Activated CD8-positive, alpha-beta T cell treated with anti-CD3 and anti-CD28 coated beads for 36 hours (primary cell): ENCODE data around the gene MYOM3. TPM values are rescaled to one million over a fixed set of nuclear protein-coding genes. Genes with fewer than 3 reads are reported as not detected.
A peak's percentile ranks its signal among the peaks of the same experiment; 100 is the strongest.

ENCODE experiments used
- ATAC-seq: fragments of 200-7000 bp; cut with Tn5 transposase; one replicate; pipeline ENCODE4 v1.10.0; 2021; ENCODE audit warnings: mild to moderate bottlenecking, moderate library complexity
- CTCF ChIA-PET: fragments of 350-600 bp; sonication (Branson Sonifier 250); formaldehyde crosslinking; loops from one replicate; lab custom pipeline; 2021; ENCODE audit warnings: antibody characterized with exemption; lab: Charles Lee
- POLR2A ChIA-PET: fragments of 350-600 bp; sonication (Branson Sonifier 250); formaldehyde crosslinking; loops from one replicate; lab custom pipeline; 2021; ENCODE audit warnings: antibody characterized with exemption; lab: Charles Lee
- DNase-seq: peaks from one replicate; pipeline ENCODE4 v3.0.0-alpha.2; 2020
- H3K27ac Mint-ChIP-seq: one replicate; pipeline ENCODE4 v1.8.0; 2021; ENCODE audit warnings: mild to moderate bottlenecking, mixed read lengths
- H3K27me3 Mint-ChIP-seq: one replicate; pipeline ENCODE4 v1.8.0; 2021; ENCODE audit warnings: mixed read lengths
- H3K36me3 Mint-ChIP-seq: one replicate; pipeline ENCODE4 v1.8.0; 2021; ENCODE audit warnings: low read depth, mixed read lengths
- H3K4me1 Mint-ChIP-seq: one replicate; pipeline ENCODE4 v1.8.0; 2021; ENCODE audit warnings: low read depth, mixed read lengths
- H3K4me3 Mint-ChIP-seq: one replicate; pipeline ENCODE4 v1.8.0; 2021; ENCODE audit warnings: mild to moderate bottlenecking, moderate library complexity, mixed read lengths
- H3K9me3 Mint-ChIP-seq: one replicate; pipeline ENCODE4 v1.8.0; 2021; ENCODE audit warnings: mixed read lengths
- intact Hi-C: fragments of 100-400 bp; cut with micrococcal nuclease; formaldehyde crosslinking; loops from one replicate; pipeline ENCODE4 v1.10.0; 2022
- total RNA-seq, 2 experiments: library from RNA; stranded (reverse); gene quantifications; one replicate each; pipeline ENCODE4 v1.2.3, GENCODE V29; 2021
- TF ChIP-seq, protein P1 (sequence below): fragments of 200-600 bp; IDR thresholded peaks from one replicate; pipeline ENCODE4 v1.8.0; 2022; ENCODE audit warnings: antibody characterized with exemption, mild to moderate bottlenecking

Gene MYOM3
- total RNA-seq, 2 experiments from 2014 or later = not detected

GRCh38 chr1:24027838-24028468 is 84.0 kb downstream of the MYOM3 start:
- intact Hi-C loops = no loop called here

DNA sequence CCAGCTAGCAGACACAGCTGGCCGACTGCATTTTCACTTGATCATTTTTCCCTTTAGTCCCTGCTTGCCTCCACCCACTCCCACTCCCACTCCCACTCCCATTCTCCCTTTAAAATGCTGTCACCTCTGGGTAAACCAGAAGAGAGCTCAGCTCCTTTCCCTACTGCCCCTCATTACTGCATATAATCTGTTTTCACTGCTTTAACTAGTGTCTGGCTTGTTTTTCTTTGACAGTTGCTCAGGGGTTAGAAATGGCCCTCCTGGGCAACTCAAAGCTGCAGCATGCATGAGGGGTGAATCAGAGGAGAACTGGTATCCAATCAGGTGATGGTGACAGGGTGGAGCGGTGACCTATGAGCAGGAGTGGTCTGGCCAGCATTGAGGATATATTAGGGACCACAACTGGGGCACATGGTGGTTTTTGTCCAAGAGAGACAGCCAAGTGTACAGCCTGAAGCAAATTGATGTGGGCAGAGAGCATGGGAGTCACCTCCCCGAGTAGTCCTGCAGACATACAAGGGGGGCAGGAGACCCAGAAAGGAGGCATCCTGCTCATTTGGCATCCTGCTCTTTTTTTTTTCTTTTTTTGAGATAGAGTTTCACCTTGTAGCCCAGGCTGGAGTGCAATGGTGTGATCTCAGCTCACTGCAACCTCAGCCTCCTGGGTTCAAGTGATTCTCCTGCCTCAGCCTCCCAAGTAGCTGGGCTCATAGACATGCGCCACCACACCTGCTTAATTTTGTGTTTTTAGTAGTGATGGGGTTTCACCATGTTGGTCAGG is 89.2 kb downstream of the MYOM3 start:
- no peaks in the 10 kb centered on the region for H3K9me3 Mint-ChIP-seq
- no peak for ATAC-seq

More at GRCh38 chr1:24027838-24028468, 84.0 kb downstream of the MYOM3 start:
- H3K9me3 Mint-ChIP-seq = no peaks in the 10 kb centered on the region
- no peak overlapping the region for H3K4me3 Mint-ChIP-seq
- CTCF ChIA-PET = interaction anchor here (0.7 to 1.5 kb wide), 12 partner anchors 9 to 217 kb away, joined by 3 to 7 read pairs (median 3); no protein-coding TSS in a partner anchor
- ATAC-seq (peak; percentile 34), DNase-seq (no peak)
- no peaks in the 10 kb centered on the region for H3K36me3 Mint-ChIP-seq
- POLR2A ChIA-PET = interaction anchor here (1.2 kb wide), 1 partner anchor 70 kb away, joined by 4 read pairs; no protein-coding TSS in a partner anchor
- no peak overlapping the region for H3K27ac Mint-ChIP-seq
- TF ChIP-seq, protein P1, sequence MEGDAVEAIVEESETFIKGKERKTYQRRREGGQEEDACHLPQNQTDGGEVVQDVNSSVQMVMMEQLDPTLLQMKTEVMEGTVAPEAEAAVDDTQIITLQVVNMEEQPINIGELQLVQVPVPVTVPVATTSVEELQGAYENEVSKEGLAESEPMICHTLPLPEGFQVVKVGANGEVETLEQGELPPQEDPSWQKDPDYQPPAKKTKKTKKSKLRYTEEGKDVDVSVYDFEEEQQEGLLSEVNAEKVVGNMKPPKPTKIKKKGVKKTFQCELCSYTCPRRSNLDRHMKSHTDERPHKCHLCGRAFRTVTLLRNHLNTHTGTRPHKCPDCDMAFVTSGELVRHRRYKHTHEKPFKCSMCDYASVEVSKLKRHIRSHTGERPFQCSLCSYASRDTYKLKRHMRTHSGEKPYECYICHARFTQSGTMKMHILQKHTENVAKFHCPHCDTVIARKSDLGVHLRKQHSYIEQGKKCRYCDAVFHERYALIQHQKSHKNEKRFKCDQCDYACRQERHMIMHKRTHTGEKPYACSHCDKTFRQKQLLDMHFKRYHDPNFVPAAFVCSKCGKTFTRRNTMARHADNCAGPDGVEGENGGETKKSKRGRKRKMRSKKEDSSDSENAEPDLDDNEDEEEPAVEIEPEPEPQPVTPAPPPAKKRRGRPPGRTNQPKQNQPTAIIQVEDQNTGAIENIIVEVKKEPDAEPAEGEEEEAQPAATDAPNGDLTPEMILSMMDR = peak; percentile 11
- H3K27me3 Mint-ChIP-seq = no peaks in the 10 kb centered on the region
- no peaks in the 10 kb centered on the region for H3K4me1 Mint-ChIP-seq

DNA sequence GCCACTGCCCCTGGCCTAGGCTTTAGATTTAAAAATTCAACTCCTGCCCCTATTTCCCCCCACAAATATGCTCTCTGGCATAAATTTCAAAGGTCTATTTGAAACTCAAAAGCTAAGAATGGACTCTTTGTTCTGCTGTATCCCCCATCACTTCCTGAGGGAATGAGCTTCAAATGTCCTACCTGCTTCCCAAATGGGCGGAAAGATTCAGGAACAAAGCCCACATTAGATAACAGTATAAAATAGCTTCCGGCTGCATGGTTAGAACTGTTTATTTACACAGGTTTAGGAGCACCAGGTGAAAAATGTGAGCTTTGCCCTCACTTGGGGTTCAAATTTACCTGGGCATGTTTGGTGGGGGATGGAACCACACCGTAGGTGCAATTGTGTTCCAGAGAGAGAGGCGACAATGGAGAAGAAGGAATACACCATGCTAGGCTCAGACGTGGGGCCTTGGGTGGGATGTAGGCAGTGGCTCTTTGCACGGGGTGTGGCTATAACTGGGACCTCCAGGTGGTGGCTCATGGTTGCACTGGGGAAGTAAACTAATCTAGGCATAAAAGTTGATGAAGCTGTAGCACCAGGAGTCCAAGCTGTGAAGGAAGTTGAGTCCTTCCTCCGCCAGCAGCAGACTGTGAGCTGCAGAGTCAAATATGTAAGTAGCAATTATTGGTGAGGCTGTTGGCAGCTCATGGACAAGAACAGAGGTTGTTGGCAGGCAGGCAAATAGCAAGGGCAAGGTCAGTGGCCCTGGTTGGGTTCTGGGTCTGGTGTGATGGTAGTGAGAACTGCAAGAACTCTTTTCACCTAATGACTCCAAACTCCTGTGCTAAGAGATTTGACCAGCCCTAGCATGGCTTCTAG is 90.3 kb downstream of the MYOM3 start:
- DNase-seq = no peak
- no peaks in the 10 kb centered on the region for H3K36me3 Mint-ChIP-seq
- no peak overlapping the region for H3K4me3 Mint-ChIP-seq
- TF ChIP-seq, protein P1 = no peak
- intact Hi-C loops = no loop called here
- no peak overlapping the region for H3K27ac Mint-ChIP-seq
- no peaks in the 10 kb centered on the region for H3K4me1 Mint-ChIP-seq
- POLR2A ChIA-PET = no interaction called here
- CTCF ChIA-PET = interaction anchor here (1.0 kb wide), 2 partner anchors 10 to 14 kb away, joined by 4 to 5 read pairs; no protein-coding TSS in a partner anchor
- H3K27me3 Mint-ChIP-seq = no peaks in the 10 kb centered on the region
- no peaks in the 10 kb centered on the region for H3K9me3 Mint-ChIP-seq
- no peak for ATAC-seq

More for the DNA sequence above, 89.2 kb downstream of the MYOM3 start:
- no peaks in the 10 kb centered on the region for H3K27me3 Mint-ChIP-seq
- no peak overlapping the region for H3K4me3 Mint-ChIP-seq
- DNase-seq = no peak
- intact Hi-C loops = no loop called here
- POLR2A ChIA-PET = no interaction called here
- TF ChIP-seq, protein P1 = no peak
- no peaks in the 10 kb centered on the region for H3K36me3 Mint-ChIP-seq
- no peak overlapping the region for H3K27ac Mint-ChIP-seq
- H3K4me1 Mint-ChIP-seq = no peaks in the 10 kb centered on the region
- CTCF ChIA-PET = no interaction called here

GRCh38 chr1:24020470-24020869 is 91.5 kb downstream of the MYOM3 start:
- H3K27me3 Mint-ChIP-seq = no peaks in the 10 kb centered on the region
- no peak overlapping the region for H3K27ac Mint-ChIP-seq
- intact Hi-C loops = no loop called here
- H3K36me3 Mint-ChIP-seq = no peaks in the 10 kb centered on the region
- no peak for DNase-seq
- no peak for ATAC-seq
- TF ChIP-seq, protein P1 = no peak
- CTCF ChIA-PET = interaction anchor here (0.7 to 1.0 kb wide), 3 partner anchors 8 to 599 kb away, joined by 4 to 5 read pairs (median 4); no protein-coding TSS in a partner anchor
- no peaks in the 10 kb centered on the region for H3K9me3 Mint-ChIP-seq
- H3K4me3 Mint-ChIP-seq = no peak overlapping the region
- no peaks in the 10 kb centered on the region for H3K4me1 Mint-ChIP-seq
- POLR2A ChIA-PET = no interaction called here
